Keratinocyte (primary cell): ENCODE results near the gene RHOG.

Experiments
- CTCF ChIP-seq, 3 experiments: IDR thresholded peaks in 1 of 3; conservative IDR thresholded peaks in 1 of 3; optimal IDR thresholded peaks in 1 of 3; 2 replicates in 2 of 3; 3 replicates in 1 of 3; pipeline versions ENCODE3 to v1.5.1; 2011; ENCODE audit warnings: low read length in 3 of 3, mild to moderate bottlenecking in 3 of 3, moderate library complexity in 2 of 3, control low read depth in 1 of 3, inconsistent platforms in 1 of 3; ENCODE audit not compliant: insufficient read depth in 2 of 3; ENCODE audit errors: extremely low read depth in 1 of 3
- EZH2 ChIP-seq: IDR thresholded peaks from one replicate; pipeline ENCODE4 v1.6.1; 2012; ENCODE audit warnings: inconsistent platforms, mild to moderate bottlenecking, low read length, moderate library complexity

- no peak for TF ChIP-seq CTCF (optimal IDR thresholded peaks at IDR 0.05 in 1 of 3, IDR thresholded peaks at IDR 0.05 in 1 of 3, conservative IDR thresholded peaks at IDR 0.05 in 1 of 3; ENCODE audit: extremely low read depth in 1 of 3, insufficient read depth in 2 of 3, low read length in 3 of 3)
- TF ChIP-seq EZH2: no peak
These were observed 4.5 kb upstream of the RHOG start for GRCh38 chr11:3845246-3845645.
